Measurements from ENCODE around the gene G0S2. TPM values are rescaled to one million over a fixed set of nuclear protein-coding genes. Genes with fewer than 3 reads are reported as not detected.

G0S2 gene
- total and polyA plus RNA-seq, 4 donors, result 44.6 to 696 (median 63.9) TPM

DNA sequence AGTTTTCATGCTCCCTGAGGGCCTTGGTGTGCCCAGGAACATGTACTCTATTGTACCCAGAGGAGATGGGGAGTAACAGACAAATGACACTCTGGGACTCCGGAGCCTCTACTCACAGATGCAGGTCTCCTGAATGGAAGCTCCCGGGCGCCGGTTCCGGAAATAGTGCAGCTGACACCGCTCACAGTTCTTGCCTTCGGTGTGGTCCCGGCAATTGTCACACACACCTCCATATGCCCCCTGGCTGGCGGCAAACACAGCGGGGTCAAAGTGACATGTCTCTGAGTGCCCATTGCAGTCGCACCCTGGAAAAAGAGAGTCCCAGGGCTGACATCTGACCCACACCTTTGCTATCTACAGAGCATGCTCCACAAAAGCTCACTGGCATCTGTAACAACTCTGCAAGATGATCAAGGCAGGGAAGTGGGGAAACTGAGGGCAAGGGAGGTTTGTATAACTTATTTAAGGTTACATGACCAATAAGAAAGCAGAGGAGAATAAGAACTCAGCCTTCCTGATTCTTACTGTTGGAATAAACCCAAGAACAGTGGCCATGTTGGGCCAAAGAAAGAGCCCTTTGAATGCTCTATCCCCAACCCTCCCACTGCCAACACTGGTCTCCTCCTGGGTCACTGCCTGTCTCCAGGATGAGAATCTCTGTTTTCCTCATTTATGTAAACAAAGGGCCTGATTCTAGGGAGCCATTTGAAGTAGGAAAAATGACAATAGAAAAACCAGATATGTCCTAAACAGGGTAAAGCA is 45.4 kb upstream of the G0S2 start:
- Histone ChIP-seq H3K27ac (ENCODE audit: low read depth in 1 of 2, low read length in 1 of 2) (no peak overlapping the region), H3K36me3 (ENCODE audit: control insufficient read depth in 4 of 4, insufficient read depth in 4 of 4, low read length in 4 of 4) (no peaks in the 10 kb centered on the region), H3K27me3 (ENCODE audit: control insufficient read depth in 3 of 3, insufficient read depth in 3 of 3, low read length in 2 of 3) (no peaks in the 10 kb centered on the region), H3K4me3 (no peak overlapping the region), H3K9ac (ENCODE audit: insufficient read depth in 1 of 2, low read length in 2 of 2) (no peak overlapping the region), H3K4me1 (ENCODE audit: control insufficient read depth in 5 of 5, insufficient read depth in 5 of 5, low read length in 5 of 5) (peaks cover 0 to 25% (median 6%) of the 10 kb centered on the region in 5 donors), H3K9me3 (ENCODE audit: control insufficient read depth in 4 of 4, insufficient read depth in 3 of 4, low read length in 3 of 4) (no peaks in the 10 kb centered on the region)
- TF ChIP-seq, protein P1, sequence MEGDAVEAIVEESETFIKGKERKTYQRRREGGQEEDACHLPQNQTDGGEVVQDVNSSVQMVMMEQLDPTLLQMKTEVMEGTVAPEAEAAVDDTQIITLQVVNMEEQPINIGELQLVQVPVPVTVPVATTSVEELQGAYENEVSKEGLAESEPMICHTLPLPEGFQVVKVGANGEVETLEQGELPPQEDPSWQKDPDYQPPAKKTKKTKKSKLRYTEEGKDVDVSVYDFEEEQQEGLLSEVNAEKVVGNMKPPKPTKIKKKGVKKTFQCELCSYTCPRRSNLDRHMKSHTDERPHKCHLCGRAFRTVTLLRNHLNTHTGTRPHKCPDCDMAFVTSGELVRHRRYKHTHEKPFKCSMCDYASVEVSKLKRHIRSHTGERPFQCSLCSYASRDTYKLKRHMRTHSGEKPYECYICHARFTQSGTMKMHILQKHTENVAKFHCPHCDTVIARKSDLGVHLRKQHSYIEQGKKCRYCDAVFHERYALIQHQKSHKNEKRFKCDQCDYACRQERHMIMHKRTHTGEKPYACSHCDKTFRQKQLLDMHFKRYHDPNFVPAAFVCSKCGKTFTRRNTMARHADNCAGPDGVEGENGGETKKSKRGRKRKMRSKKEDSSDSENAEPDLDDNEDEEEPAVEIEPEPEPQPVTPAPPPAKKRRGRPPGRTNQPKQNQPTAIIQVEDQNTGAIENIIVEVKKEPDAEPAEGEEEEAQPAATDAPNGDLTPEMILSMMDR (IDR thresholded peaks at IDR 0.05; ENCODE audit: control extremely low read depth, extremely low read depth), result no peak
- DNase-seq, result no peak
- WGBS, 2 donors, result 95% methylated on average over 11 of the region's 11 CpGs
- no peak for ATAC-seq (ENCODE audit: insufficient read depth, low FRiP score)

DNA sequence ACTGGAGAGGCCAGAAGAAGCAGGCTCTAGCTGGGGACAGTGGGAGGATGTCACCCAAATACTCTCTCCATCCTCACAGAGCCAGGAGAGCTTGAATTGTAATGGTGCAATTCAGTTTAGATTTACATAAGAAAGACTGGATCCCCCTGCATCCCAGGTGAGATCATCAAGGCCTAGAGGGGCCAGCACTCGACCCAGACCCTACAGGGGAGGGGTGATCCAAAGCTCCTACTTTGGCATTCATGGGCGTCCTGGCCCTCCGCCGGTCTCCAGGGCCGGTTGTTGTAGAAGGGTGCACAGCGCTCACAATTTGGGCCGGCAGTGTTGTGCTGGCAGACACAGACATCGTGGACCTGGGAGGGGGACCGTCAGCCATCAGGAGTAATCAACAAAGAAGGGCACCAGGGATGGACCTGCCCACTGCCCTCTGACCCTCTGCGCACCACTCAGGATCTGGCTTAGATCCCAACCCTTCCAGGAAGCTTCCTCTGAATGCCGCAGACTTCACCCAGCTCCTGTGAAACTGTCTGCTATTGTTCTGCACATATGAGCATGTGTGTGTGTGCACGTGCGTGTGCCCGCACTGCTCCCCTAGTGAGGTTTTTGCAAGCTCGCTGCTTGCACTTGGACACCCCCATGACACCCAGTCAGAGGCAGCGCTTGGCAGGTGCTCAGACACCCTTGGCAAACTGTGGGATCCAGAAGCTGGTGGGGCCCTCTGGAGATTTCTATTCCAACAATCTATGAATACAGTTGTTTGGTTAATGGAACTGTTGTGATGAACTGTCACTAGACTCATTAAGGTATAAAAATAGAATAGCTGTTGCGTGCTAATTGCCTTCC is 44.6 kb upstream of the G0S2 start:
- TF ChIP-seq, protein P1 (IDR thresholded peaks at IDR 0.05; ENCODE audit: control extremely low read depth, extremely low read depth), result no peak
- Histone ChIP-seq H3K4me1 (ENCODE audit: control insufficient read depth in 5 of 5, insufficient read depth in 5 of 5, low read length in 5 of 5) (peaks cover 0 to 23% (median 6%) of the 10 kb centered on the region in 5 donors), H3K36me3 (ENCODE audit: control insufficient read depth in 4 of 4, insufficient read depth in 4 of 4, low read length in 4 of 4) (no peaks in the 10 kb centered on the region), H3K9me3 (ENCODE audit: control insufficient read depth in 4 of 4, insufficient read depth in 3 of 4, low read length in 3 of 4) (no peaks in the 10 kb centered on the region), H3K27ac (ENCODE audit: low read depth in 1 of 2, low read length in 1 of 2) (no peak overlapping the region), H3K9ac (ENCODE audit: insufficient read depth in 1 of 2, low read length in 2 of 2) (no peak overlapping the region), H3K4me3 (no peak overlapping the region), H3K27me3 (ENCODE audit: control insufficient read depth in 3 of 3, insufficient read depth in 3 of 3, low read length in 2 of 3) (no peaks in the 10 kb centered on the region)
- WGBS, 2 donors, result 68 to 75% methylated on average over 17 of the region's 17 CpGs
- DNase-seq (no peak), ATAC-seq (ENCODE audit: insufficient read depth, low FRiP score) (no peak)

- H3K4me3 ChIP-seq, result no peak overlapping the region
- no peaks in the 10 kb centered on the region for H3K27me3 ChIP-seq (ENCODE audit: control insufficient read depth in 3 of 3, insufficient read depth in 3 of 3, low read length in 2 of 3)
- ATAC-seq (ENCODE audit: insufficient read depth, low FRiP score) (no peak), DNase-seq (no peak)
- H3K9me3 ChIP-seq (ENCODE audit: control insufficient read depth in 4 of 4, insufficient read depth in 3 of 4, low read length in 3 of 4), result peaks cover 0 to 1% (median 0%) of the 10 kb centered on the region in 4 donors
- peaks cover 0 to 5% (median 1%) of the 10 kb centered on the region in 5 donors for H3K4me1 ChIP-seq (ENCODE audit: control insufficient read depth in 5 of 5, insufficient read depth in 5 of 5, low read length in 5 of 5)
- 57 to 79% methylated on average over 6 of the region's 6 CpGs for WGBS, 2 donors
- no peak overlapping the region for H3K27ac ChIP-seq (ENCODE audit: low read depth in 1 of 2, low read length in 1 of 2)
- no peaks in the 10 kb centered on the region for H3K36me3 ChIP-seq (ENCODE audit: control insufficient read depth in 4 of 4, insufficient read depth in 4 of 4, low read length in 4 of 4)
- TF ChIP-seq, protein P1 (IDR thresholded peaks at IDR 0.05; ENCODE audit: control extremely low read depth, extremely low read depth), result no peak
- no peak overlapping the region for H3K9ac ChIP-seq (ENCODE audit: insufficient read depth in 1 of 2, low read length in 2 of 2)
These were observed 41.7 kb upstream of the G0S2 start for GRCh38 chr1:209633335-209633997.
